Neural cell (in vitro differentiated cells): ENCODE data around the gene RANBP1.

Experiments
- EP300 ChIP-seq: fragments of 450-650 bp; conservative IDR thresholded peaks from 2 replicates; pipeline ENCODE4 v1.6.1; 2014; ENCODE audit warnings: antibody characterized with exemption, mild to moderate bottlenecking, moderate library complexity; ENCODE audit not compliant: poor library complexity, severe bottlenecking
- EZH2 ChIP-seq: fragments of 200-600, 300-800 bp; shearing (Covaris generic), sonication (generic); IDR thresholded peaks from 2 replicates; pipeline ENCODE4 v1.6.1; 2014; ENCODE audit warnings: antibody characterized with exemption, low read length, borderline replicate concordance, mild to moderate bottlenecking; ENCODE audit not compliant: insufficient read depth, poor library complexity, severe bottlenecking
- MXI1 ChIP-seq: fragments of 450-650 bp; conservative IDR thresholded peaks from 2 replicates; pipeline ENCODE4 v1.6.1; 2014; ENCODE audit warnings: antibody characterized with exemption, mild to moderate bottlenecking; ENCODE audit not compliant: poor library complexity, severe bottlenecking
- POLR2AphosphoS5 ChIP-seq: IDR thresholded peaks from 2 replicates; pipeline ENCODE4 v1.6.1; 2012
- RAD21 ChIP-seq: fragments of 450-650 bp; conservative IDR thresholded peaks from 2 replicates; pipeline ENCODE4 v1.6.1; 2014; ENCODE audit warnings: antibody characterized with exemption, mild to moderate bottlenecking, moderate library complexity
- SMC3 ChIP-seq: fragments of 450-650 bp; conservative IDR thresholded peaks from 2 replicates; pipeline ENCODE4 v1.6.1; 2014; ENCODE audit warnings: antibody characterized with exemption, mild to moderate bottlenecking, moderate library complexity; ENCODE audit not compliant: poor library complexity
- TAF1 ChIP-seq: IDR thresholded peaks from 2 replicates; pipeline ENCODE4 v1.6.1; 2012; ENCODE audit warnings: low read depth
- TF ChIP-seq, protein P1 (sequence below): fragments of 450-650 bp; IDR thresholded peaks from 2 replicates; pipeline ENCODE4 v1.5.1; 2014; ENCODE audit warnings: antibody characterized with exemption, mild to moderate bottlenecking, moderate library complexity; ENCODE audit not compliant: poor library complexity, severe bottlenecking
- TF ChIP-seq, protein P2 (sequence below): IDR thresholded peaks from 2 replicates; pipeline ENCODE4 v1.6.1; 2012; ENCODE audit warnings: borderline replicate concordance

- TF ChIP-seq, protein P1, sequence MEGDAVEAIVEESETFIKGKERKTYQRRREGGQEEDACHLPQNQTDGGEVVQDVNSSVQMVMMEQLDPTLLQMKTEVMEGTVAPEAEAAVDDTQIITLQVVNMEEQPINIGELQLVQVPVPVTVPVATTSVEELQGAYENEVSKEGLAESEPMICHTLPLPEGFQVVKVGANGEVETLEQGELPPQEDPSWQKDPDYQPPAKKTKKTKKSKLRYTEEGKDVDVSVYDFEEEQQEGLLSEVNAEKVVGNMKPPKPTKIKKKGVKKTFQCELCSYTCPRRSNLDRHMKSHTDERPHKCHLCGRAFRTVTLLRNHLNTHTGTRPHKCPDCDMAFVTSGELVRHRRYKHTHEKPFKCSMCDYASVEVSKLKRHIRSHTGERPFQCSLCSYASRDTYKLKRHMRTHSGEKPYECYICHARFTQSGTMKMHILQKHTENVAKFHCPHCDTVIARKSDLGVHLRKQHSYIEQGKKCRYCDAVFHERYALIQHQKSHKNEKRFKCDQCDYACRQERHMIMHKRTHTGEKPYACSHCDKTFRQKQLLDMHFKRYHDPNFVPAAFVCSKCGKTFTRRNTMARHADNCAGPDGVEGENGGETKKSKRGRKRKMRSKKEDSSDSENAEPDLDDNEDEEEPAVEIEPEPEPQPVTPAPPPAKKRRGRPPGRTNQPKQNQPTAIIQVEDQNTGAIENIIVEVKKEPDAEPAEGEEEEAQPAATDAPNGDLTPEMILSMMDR: no peak
- TF ChIP-seq MXI1 (no peak), SMC3 (no peak), EP300 (no peak), EZH2 (no peak), POLR2AphosphoS5 (no peak), TAF1 (no peak), RAD21 (no peak)
- TF ChIP-seq, protein P2, sequence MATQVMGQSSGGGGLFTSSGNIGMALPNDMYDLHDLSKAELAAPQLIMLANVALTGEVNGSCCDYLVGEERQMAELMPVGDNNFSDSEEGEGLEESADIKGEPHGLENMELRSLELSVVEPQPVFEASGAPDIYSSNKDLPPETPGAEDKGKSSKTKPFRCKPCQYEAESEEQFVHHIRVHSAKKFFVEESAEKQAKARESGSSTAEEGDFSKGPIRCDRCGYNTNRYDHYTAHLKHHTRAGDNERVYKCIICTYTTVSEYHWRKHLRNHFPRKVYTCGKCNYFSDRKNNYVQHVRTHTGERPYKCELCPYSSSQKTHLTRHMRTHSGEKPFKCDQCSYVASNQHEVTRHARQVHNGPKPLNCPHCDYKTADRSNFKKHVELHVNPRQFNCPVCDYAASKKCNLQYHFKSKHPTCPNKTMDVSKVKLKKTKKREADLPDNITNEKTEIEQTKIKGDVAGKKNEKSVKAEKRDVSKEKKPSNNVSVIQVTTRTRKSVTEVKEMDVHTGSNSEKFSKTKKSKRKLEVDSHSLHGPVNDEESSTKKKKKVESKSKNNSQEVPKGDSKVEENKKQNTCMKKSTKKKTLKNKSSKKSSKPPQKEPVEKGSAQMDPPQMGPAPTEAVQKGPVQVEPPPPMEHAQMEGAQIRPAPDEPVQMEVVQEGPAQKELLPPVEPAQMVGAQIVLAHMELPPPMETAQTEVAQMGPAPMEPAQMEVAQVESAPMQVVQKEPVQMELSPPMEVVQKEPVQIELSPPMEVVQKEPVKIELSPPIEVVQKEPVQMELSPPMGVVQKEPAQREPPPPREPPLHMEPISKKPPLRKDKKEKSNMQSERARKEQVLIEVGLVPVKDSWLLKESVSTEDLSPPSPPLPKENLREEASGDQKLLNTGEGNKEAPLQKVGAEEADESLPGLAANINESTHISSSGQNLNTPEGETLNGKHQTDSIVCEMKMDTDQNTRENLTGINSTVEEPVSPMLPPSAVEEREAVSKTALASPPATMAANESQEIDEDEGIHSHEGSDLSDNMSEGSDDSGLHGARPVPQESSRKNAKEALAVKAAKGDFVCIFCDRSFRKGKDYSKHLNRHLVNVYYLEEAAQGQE: no peak
Measured at GRCh38 chr22:20175597-20175900, 59.6 kb downstream of the RANBP1 start.
